IMR-90 (cell line): ENCODE data around the gene SAMM50. TPM values are rescaled to one million over a fixed set of nuclear protein-coding genes. Genes with fewer than 3 reads are reported as not detected.

Experiments
- BHLHE40 ChIP-seq: fragments of 150-350 bp; IDR thresholded peaks from 2 replicates; pipeline ENCODE4 v1.6.1; 2016; ENCODE audit warnings: mild to moderate bottlenecking, low read depth, low read length
- CTCF ChIP-seq: conservative IDR thresholded peaks from 2 replicates; pipeline ENCODE4 v1.5.1; 2012; ENCODE audit warnings: mild to moderate bottlenecking, low read depth, low read length, improper control_type of control experiment
- polyA plus RNA-seq, 3 experiments: library from polyadenylated mRNA; depleted of rRNA; stranded (reverse); fragments of >200 nt; gene quantifications; 2 replicates each; pipeline ENCODE4 v1.2.3, GENCODE V29; 2012; ENCODE audit warnings: low replicate concordance in 1 of 3
- total RNA-seq: library from RNA; depleted of rRNA; stranded (reverse); fragments of >200 nt; gene quantifications from 2 replicates; pipeline ENCODE4 v1.2.3, GENCODE V29; 2012

SAMM50 gene
- total and polyA plus RNA-seq, 2 of the 4 experiments (the other 2 are of a cell fraction): 40.6 to 43.7 TPM

- TF ChIP-seq CTCF (no peak), BHLHE40 (no peak)
These were observed 70.2 kb downstream of the SAMM50 start (continued) for GRCh38 chr22:44025171-44026065.
